NCI-H128 (cell line): Measurements from ENCODE around the gene CEP85.
"Not testable (repeated sequence)": the region's sequence is repeated elsewhere in the genome, so short reads cannot be mapped to it uniquely, and the experiment has no call there.

Experiments used
- DNase-seq: peaks from one replicate; lab custom pipeline; 2025; ENCODE audit not compliant: unreplicated experiment; lab: John Stamatoyannopoulos, UW

CEP85 gene

DNA sequence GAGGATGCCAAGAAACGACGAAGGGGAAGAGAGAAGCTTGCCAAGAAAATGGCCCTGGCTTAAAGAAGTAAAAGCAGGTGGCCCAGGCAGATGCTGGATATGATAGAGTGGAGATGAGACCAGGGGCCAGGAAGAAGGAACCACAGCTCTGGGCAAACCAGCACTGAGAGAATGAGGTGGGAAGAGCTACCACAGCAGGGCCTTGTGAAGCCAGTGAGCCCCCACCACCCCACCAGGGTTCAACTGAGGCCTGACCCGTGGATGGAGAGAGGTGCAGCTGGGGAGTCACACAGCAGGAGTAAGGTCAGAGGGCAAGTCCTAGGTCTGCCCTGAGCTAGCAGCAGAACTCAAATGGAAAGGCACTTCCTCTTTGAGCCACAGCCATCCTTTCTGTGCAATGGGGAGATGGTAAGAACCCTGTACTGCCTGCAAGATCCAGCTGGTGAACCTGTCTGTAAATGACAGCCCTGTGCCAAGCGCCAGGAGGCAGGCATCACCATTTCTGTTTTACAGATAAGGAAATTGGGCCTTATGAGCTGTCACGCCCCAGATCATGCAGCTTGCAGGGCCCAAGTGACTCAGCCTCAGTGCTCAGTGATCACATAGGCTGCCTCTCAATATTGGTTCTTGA lies 54.4 kb downstream of the CEP85 start:
- no peak for DNase-seq

DNA sequence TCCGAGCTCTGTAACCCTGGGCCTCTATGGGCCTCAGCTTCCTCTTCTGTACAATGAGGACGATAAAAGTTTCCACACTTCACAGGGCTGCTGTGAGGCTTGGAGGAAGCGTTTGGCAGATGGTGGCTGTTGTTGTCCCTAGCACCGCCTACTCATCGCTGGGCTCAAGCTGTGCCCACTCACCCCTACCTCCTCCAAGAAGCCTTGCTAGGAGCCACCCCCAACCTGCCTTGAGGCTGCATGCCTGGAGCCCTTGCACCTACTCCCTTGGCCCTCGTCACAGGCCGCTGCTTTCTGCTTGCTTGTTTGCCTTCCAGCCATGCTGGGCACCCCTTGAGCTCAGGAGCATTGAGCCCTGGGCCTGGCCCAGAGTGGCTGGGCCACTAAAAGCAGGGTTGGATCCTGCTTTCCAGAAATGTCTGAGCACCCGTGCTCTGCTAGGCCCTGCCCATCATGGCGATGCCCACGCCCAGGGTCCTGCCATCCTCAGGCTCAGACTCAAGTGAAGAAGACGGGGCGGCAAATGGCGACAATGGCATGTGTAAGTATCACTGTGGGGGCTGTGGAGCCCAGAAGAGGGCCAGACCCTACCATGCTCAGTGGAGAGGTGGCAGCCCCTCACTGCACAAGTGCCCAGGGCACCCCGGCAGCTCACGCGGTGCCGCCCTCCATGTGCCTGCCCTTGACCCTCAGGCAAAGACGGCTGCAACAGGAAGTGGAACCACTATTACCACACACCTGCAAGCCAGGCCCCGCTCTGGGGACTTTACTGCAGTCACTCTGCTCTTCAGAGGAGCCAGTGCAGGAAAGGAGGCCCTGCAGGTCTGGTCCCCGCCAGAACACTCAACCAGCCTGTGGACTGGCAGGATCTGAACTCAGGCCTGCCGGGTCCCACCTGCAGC lies 55.4 kb downstream of the CEP85 start:
- no peak for DNase-seq

DNA sequence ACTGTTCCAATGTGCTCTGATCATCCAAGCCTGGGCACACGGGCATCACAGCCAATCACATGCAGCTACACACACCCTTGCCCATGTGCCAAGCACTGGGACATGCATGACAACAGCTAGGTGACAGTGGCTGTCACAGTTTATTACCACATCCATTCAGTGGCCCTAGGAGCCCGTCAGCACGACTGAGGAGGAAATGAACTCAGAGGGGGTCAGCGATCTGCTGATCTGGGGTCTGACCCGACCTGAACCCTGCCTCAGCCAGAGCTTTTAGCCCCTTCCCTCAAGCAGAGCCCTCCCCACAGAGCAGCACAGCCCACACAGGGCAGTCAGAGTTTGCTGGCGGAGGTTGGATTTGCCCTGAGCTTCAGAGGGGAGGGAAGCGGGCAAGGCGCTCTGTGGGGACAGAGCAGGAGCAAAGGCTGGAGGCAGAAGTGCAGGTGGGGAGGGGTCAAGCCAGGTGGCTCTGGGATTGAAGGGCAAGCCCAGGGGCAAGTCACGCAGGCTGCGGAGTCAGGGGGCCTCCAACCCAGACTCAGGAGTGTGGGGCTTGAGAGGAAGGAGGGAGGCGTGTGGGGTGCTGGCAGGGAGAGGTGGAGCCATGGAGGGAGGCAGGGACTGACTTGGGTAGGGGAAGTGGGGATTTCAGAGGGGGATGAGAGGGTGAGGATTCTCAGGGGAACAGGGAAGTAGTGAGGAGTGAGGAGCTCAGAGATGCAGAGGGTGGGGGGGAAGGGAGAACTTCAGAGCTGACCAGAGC lies 56.3 kb downstream of the CEP85 start:
- no peak for DNase-seq

DNA sequence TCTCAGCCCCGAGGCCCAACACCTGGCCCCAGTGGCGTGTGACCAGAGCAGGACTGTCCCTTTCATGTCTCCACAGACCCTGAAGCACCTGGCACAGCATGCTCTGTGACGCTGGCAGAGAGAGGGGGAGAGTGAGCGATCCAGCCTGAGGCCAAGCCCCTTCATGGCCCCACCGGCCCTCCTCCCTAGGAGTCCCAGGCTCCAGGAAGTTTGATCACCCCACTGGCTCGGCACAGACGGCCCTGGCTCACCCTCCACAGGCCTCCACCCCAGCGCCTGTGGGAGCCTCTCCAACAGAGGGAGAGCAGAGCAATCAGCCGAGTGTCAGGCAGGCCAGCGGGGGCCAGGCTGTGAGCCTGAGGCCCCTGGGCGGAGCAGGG lies 56.9 kb downstream of the CEP85 start:
- DNase-seq: no peak

DNA sequence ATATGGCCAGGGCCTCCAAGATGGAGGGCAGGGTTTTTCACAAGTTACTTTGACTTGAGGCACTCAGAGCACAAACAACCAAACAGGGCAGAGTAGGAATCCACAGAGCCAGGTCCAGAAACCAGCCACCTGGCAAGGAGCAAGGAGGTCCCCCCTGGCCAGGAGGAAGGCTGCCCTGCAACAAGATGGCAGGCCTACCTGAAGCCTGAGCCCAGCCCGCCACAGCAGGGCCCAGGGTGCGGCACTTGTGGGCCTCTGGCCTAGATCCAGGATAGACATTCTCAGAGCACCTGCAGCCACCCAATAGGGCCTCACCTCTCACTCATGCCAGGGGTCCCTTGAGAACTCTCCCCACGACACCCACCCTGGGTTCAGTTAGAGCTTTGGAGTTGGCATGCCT lies 57.4 kb downstream of the CEP85 start:
- no peak for DNase-seq

DNA sequence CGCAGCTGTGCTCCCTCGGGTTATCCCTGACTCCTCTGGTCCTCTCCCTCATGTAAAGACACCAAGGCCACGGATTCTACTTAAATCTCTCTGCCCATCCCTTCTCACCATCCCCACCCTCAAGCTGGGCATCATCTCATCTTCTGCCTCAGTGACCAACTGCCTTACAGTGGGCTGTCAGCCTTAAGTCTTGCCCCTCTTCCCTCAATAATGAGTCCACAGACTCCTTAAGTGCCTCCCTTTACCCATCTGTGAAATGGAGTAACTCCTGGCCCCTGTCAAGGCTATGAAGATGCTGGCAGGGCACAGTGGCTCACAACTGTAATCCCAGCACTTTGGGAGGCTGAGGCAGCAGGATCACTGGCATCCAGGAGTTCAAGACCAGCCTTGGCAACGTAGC lies 57.9 kb downstream of the CEP85 start:
- DNase-seq: no peak

DNA sequence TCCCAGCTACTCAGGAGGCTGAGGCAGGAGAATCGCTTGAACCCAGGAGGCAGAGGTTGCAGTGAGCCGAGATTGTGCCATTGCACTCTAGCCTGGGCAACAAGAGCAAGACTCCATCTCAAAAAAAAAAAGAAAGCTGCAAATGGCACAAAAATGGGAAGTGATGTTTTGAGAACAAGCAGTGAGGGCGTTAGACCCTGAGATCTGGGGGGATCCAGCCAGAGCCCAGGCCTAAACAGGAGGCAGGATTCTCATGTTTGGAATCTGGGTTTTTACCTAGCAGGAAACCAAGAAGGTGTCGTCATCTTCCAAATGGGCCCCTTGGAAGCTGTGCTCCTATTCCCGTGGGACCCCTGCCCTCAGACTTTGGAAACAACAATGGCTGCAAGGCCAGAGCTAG lies 58.7 kb downstream of the CEP85 start:
- DNase-seq: not testable (repeated sequence)

DNA sequence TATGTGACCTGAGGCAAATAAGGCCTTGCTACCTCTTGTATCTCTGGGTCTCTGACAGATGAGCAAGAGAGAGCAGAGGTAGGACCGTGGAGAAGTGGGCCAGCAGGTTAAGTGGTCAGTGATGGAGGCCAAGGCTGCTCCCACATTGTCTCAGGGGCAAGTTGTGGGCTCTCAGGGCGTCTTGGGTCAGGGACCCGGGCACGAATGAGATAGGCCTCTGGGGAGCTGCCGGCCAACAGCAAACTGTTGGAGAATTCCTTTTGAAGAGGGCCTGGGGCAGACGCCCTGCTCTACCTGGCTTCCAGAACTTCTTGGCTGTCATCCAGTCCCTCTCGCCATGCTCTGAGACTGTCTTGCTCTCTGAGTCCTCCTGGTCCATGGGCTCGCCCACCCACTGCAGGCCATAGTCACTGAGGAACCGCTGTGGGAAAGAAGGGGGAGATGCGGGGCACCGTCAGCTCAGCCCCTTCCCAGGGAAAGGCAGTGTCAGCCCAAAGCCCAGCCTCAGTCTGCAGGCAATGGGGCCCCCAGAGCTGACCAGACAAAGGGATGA lies 60.0 kb downstream of the CEP85 start:
- no peak for DNase-seq

DNA sequence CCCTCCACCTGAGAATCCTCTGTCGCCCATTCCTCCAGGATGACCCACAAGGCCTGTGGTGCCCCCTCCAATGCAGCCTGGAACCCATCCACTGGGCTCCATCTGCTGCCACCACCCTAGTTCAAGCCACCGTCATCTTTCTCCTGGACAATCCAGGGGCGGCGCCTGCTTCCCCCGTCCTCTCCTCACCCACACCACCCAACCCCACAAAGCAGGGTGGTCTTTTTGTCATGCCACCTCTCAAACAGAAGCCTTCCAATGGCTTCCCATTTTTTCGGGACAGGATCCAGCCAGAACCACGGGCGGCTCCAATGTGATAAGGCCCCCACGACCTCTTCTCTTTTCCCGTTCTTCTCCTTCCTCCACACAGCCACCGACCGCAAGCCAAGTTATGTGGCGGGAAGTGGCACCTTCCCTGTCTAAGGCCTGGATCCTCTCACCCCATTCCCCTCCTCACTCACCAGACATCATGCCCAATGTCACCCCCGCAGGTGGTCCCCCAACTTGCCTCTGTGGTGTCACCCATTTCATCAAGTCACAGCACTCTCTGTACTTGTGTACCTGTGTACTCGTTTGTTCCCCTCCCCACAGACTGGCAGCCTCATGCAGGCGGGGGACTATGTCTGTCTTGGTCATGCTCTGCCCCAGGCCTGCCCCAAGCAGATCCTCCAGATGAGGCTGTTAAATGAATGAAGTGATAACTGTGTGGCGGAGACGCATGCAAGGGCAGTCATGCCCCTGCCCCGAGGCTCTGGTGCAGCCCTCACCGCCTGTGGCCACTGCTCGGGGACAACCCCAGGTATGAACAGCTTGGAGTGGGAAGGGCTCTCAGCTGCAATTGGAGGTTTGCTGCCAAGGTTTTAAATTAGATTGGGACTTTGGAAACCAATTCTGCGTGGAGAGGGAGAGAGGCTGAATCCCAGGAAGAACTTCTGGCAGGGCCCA lies 61.5 kb downstream of the CEP85 start:
- DNase-seq: no peak

DNA sequence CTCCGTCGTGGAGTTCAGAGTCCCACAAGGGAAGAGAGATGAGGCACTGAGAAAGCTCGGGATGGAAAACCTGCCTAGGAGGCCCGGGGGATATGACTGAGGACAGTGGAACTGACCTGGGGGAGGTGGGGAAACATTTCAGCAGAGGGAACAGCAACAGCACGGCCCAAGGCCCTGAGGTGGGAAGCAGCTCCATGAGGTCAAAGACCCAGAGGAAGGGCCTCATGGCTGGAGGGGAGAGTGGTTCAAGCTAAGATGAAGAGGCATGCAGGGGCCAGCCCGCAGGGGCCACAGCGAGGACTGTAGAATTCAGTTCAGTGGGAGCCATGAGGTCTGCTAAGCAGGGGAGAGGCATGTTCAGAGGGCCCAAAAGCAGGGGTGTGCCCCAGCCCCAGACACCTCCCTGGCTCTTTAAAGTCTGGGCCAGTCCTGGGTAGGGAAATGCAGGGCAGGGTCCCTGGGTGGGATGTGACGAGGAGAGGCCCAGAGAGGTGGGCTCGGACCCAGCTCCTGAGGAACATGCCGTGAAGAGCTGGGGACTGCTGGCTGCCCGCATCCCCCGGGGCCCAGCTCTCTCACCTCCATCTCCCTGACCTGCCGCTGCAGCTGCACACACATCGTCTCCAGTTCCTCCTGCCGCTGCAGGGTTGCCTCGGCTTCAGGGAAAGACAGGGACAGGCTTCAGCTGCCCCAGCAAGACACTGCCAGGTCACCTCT lies 62.5 kb downstream of the CEP85 start:
- no peak for DNase-seq

DNA sequence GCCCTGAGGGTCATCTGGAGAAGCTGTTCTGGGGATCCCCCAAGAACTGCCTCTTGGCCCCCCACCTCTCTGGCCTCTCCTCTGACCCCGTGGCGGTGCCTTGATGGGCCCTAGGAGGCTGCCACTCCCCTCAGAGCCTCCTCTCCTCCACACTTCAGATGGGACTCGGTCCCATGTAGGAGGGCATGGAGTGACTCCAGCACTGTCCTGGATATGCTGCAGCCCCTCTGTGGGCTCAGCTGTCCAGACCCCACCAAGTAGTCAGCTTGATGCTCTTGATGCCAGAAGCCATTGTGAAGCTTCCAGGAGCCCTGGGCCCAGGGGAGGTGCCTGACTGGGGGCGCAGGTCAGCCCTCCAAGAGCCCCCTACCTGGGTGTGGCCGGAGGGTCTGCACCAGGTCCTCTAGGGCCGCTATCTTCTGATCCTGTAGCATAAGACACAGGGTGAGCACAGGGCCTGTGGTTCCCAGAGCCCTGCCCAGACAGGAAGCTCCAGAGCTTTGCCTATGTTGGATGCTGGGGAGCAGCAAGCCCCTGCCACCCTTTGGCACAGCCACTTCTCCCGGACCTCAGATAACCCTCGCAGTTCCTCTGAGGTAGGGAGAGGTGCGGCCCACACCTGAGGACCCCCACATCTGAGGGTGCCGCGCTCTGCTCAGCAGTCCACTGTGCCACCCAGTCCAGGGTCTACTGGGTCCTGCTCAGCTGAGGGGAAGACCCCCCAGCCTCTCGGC lies 63.2 kb downstream of the CEP85 start:
- DNase-seq: no peak

DNA sequence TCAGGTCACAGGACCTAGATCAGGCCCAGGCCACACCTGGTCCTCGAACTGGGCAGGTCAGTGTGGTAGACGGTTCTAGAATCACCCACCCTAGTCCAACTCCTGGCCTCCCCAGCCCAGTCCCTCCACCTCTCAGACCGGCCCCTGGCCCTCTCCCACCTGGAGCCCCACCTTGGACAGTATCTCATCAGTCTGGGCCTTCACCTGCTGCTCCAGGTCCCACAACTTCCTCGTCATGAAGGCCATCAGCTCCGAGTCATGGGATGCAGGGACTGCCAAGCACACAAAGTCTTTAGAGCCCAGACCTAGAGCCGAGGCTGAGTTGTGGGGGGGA lies 63.8 kb downstream of the CEP85 start:
- DNase-seq: no peak

DNA sequence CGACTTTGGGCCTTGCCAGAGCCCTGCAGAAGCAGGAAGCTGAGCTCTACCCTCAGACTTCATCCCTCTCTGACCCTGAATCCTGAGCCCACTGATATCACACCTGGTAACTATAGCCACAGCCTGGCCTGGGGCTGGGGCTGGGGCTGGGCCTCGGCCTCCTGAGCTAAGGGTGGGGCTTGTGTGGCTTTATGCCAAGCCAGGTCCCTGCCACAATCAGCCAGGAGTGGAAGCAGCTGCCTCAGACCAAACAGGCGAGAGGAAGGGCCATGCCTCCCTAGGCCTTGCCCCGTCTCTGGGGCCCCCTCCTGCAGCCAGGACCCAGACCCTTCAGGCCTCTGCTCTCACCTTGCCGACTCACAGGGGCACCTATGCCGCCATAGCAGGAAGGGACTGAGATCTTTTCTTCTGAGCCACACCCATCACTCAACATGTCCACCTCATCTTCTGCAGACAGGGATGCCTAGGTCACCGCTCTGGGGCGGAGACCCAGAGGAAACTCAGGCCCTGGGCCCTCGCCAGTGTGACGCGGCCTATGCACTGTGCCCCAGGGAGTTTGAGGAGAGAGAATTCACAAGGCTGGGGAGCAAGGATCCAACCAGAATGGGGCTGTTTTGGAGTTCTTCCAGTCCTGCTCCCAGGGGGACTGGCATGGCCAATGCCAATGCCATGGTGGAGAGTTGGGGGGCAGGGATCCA lies 66.7 kb downstream of the CEP85 start:
- no peak for DNase-seq

DNA sequence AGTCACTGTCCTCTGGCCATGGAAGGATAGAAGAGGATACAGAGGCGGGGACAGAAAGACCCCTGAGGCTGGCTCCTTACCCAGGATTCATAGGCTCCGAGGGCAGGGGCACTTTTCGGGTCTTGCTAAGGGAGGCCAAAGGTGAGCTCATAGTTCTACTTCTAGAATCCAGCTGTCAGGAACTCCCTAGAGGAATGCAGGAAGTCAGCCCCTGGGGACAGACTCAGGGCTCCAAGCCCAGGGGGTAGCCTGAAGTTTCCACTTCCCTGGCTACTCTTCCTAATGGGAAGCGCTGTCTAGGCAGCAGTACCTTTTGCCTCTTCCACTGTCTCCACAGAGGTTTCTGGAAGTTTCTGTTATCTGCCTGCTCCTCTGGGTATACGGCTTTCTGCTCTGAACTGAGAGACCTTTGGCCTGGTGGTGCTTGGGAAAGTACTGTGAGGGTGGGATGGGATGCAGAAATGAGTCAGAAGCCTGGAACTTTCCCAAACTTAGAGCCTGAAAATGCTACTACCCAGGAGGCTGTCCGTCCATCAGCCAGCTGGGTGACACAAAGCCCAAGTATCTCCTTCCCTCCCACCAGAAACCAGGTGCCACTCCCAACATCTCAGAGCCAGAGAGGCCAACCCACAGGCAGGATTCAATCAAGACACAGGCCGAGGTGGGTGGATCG lies 68.9 kb downstream of the CEP85 start:
- no peak for DNase-seq

DNA sequence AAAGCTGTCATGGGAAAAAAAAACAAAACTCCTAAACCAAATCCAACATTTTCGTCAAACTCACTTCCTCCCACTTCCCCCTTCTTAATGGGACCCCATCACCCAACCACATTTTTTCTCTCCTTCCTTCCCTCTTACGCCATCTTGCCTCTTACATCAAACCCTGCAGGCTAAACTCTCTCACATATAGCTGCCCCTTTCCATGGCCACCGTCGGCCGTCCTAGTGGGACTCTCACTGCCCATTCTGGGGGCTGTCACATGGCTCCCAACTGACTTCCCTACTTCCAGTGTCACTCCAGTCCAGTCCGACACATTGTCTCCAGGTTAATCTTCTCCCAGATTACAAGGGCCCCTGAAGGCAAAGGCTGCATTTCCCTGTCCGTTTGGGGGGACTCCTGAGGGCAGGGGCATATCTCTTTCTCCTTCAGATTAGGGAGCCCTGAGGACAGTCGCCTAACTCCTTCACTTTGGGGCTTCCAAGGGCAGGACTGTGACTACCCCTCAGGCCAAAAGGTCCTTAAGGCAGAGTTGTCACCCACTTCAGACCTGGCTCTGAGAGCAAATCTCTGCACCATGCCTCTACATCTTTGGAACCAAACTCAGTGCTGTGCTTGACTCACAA lies 71.8 kb downstream of the CEP85 start:
- no peak for DNase-seq

DNA sequence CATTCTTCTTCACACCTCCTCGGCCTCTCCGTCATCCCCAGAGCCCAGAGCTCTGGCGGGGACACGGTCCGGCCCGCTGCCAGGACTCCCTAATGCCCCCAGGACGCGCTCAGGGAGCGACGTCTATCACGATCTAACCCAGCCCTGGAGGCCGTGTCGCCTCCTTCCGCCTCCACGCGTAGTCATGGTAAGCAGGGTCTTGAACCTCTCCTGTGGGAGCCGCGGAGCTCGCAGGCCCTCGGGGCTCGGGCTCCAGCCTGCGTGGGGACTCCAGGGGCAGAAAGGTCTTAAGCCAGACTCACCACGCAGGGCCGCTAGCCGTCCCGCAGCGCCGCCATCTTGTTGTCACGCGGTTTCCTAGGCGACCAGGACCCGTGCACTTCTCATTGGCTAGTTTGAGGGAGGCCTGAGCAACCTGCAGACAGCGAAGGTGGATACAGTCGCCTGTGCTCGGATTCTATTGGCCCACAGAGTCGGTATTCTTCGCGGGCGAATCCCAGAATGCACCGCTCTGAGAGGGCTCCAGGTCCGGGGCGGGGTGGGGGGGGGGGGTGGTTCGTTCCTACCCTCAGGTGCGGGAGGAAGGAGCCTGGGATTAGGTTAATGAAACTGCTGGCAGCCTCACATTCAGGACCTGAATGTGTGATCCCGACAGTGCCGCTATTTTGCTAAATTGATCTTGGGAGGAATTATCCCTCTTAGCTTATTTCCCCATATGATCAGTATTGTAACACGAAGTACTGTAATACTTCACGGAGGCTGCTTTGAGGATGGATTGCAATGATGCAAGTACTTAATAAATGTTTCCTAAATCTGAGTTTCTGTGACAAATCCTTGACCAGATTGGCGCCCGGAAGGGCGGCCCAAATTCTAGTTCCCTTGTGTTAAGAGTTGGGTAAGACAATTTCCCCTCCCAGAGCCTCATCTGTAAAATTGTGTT lies 72.6 kb downstream of the CEP85 start, which contains the start of gene UBXN11:
UBXN11 (minus strand) TSS at position 347 of the 940 bp plus-strand sequence. CDS start 3,753 bp downstream, outside the sequence.
- peak; percentile 98 for DNase-seq
